Ishikawa (cell line): ENCODE data around the gene HAP1.

Experiments
- EGR1 ChIP-seq: IDR thresholded peaks from 2 replicates; pipeline ENCODE4 v1.6.1; 2012
- EP300 ChIP-seq: IDR thresholded peaks from 2 replicates; pipeline ENCODE4 v1.6.1; 2012; ENCODE audit warnings: borderline replicate concordance
- FOXM1 ChIP-seq: IDR thresholded peaks from 2 replicates; pipeline ENCODE4 v1.6.1; 2012; ENCODE audit warnings: low read depth, borderline replicate concordance
- RAD21 ChIP-seq: IDR thresholded peaks from 2 replicates; pipeline ENCODE4 v1.6.1; 2012; ENCODE audit warnings: low read depth
- REST ChIP-seq: IDR thresholded peaks from 2 replicates; pipeline ENCODE4 v1.6.1; 2012; ENCODE audit warnings: low read depth, mild to moderate bottlenecking
- TAF1 ChIP-seq: IDR thresholded peaks from 2 replicates; pipeline ENCODE4 v1.6.1; 2012; ENCODE audit warnings: low read depth, mild to moderate bottlenecking
- ZBTB7A ChIP-seq: IDR thresholded peaks from 2 replicates; pipeline ENCODE4 v1.6.1; 2012; ENCODE audit warnings: low read depth

GRCh38 chr17:41683441-41684007 lies 50.9 kb downstream of the HAP1 start:
- TF ChIP-seq TAF1 (no peak), EP300 (no peak), ZBTB7A (no peak), REST (no peak), EGR1 (no peak), FOXM1 (no peak), RAD21 (no peak)
